Posterior cingulate gyrus (tissue), 11 donors: ENCODE data around the gene MYH16.
"Not testable (repeated sequence)": the region's sequence is repeated elsewhere in the genome, so short reads cannot be mapped to it uniquely, and the experiment has no call there.

Experiments used
- DNase-seq, 10 donors: peaks; one replicate each; pipeline versions ENCODE4 v3.0.0 to v3.0.0-alpha.2; 2020 to 2021; ENCODE audit warnings: mixed read lengths in 3 of 10
- intact Hi-C: fragments of 100-400 bp; cut with DNase I; formaldehyde crosslinking; loops from one replicate; pipeline ENCODE4 v1.15.1; 2023

MYH16 gene

GRCh38 chr7:99331002-99331401 is 58.4 kb downstream of the MYH16 start:
- intact Hi-C loops, result no loop called here
- no peak for DNase-seq

- no peak for DNase-seq
- intact Hi-C loops, result no loop called here
Observed at GRCh38 chr7:99339595-99339994, 67.0 kb downstream of the MYH16 start.

GRCh38 chr7:99340659-99341058 is 68.0 kb downstream of the MYH16 start:
- intact Hi-C loops, result no loop called here
- no peak for DNase-seq

GRCh38 chr7:99344061-99344647 is 71.5 kb downstream of the MYH16 start:
- intact Hi-C loops, result no loop called here
- DNase-seq, result no peak

GRCh38 chr7:99350641-99351040 is 78.0 kb downstream of the MYH16 start:
- intact Hi-C loops, DNase-seq: not testable (repeated sequence)

GRCh38 chr7:99352247-99352646 is 79.6 kb downstream of the MYH16 start:
- peak in 1 of 10 donors; percentile 46 for DNase-seq

GRCh38 chr7:99355098-99355497 is 82.5 kb downstream of the MYH16 start:
- intact Hi-C loops, result no loop called here
- DNase-seq, result no peak

More at GRCh38 chr7:99352247-99352646, 79.6 kb downstream of the MYH16 start:
- intact Hi-C loops, result no loop called here

GRCh38 chr7:99357701-99358490 is 85.3 kb downstream of the MYH16 start:
- intact Hi-C loops, result no loop called here
- peak in 1 of 10 donors; percentile 80 for DNase-seq

GRCh38 chr7:99358521-99358920 is 85.9 kb downstream of the MYH16 start:
- intact Hi-C loops, result not testable (repeated sequence)
- peak in 1 of 10 donors; percentile 60 for DNase-seq

GRCh38 chr7:99359465-99360154 is 87.0 kb downstream of the MYH16 start:
- DNase-seq, result peak in 2 of 10 donors; percentile 41 to 67
- intact Hi-C loops, result no loop called here
